ENCODE data around the gene CCL2.

GRCh38 chr17:34246881-34247280 lies 8.2 kb upstream of the CCL2 start:
- TF ChIP-seq EZH2 (IDR thresholded peaks at IDR 0.05; ENCODE audit: borderline replicate concordance, insufficient read depth, low read depth, low read length, poor library complexity, severe bottlenecking): no peak
- TF ChIP-seq CTCF (IDR thresholded peaks at IDR 0.05): no peak

Data from B cell (primary cell).